Glomerular endothelial cell (primary cell): Measurements from ENCODE around the gene PTPA. TPM values are rescaled to one million over a fixed set of nuclear protein-coding genes. Genes with fewer than 3 reads are reported as not detected.
A peak's percentile ranks its signal among the peaks of the same experiment; 100 is the strongest.

Source experiments
- DNase-seq: peaks from one replicate; pipeline ENCODE4 v3.0.0-alpha.2; 2011; ENCODE audit warnings: low read depth, low spot score; ENCODE audit errors: extremely low read depth
- total RNA-seq: library from RNA; depleted of rRNA; stranded (reverse); fragments of >200 nt; gene quantifications from 2 replicates; pipeline ENCODE4 v1.2.3, GENCODE V29; 2015

Gene PTPA
- total RNA-seq, 1 donor from 2014 or later = 82.9 TPM

GRCh38 chr9:129136446-129137035, 25.3 kb downstream of the PTPA start:
- no peak for DNase-seq

- no peak for DNase-seq
Measured at GRCh38 chr9:129137292-129138143, 26.3 kb downstream of the PTPA start.

GRCh38 chr9:129138144-129138462, 26.9 kb downstream of the PTPA start:
- DNase-seq = no peak

- DNase-seq = no peak
Measured at GRCh38 chr9:129138476-129139232, 27.4 kb downstream of the PTPA start.

GRCh38 chr9:129139233-129139992, 28.2 kb downstream of the PTPA start:
- peak; percentile 74 for DNase-seq

GRCh38 chr9:129139993-129140396, 28.8 kb downstream of the PTPA start:
- DNase-seq = peak; percentile 96

GRCh38 chr9:129140397-129141065, 29.3 kb downstream of the PTPA start:
- no peak for DNase-seq

GRCh38 chr9:129141066-129142041, 30.1 kb downstream of the PTPA start:
- DNase-seq = peak; percentile 77

- DNase-seq = no peak
Measured at GRCh38 chr9:129142138-129142935, 31.1 kb downstream of the PTPA start.

GRCh38 chr9:129143031-129143927, 32.1 kb downstream of the PTPA start:
- DNase-seq = no peak

- DNase-seq = no peak
Measured at GRCh38 chr9:129145316-129145715, 34.1 kb downstream of the PTPA start.

GRCh38 chr9:129145841-129146292, 34.7 kb downstream of the PTPA start:
- DNase-seq = no peak

GRCh38 chr9:129146441-129146941, 35.3 kb downstream of the PTPA start:
- no peak for DNase-seq

GRCh38 chr9:129148463-129149204, 37.4 kb downstream of the PTPA start:
- DNase-seq = no peak

- DNase-seq = no peak
Measured at GRCh38 chr9:129149442-129149841, 38.2 kb downstream of the PTPA start.

GRCh38 chr9:129150122-129150521, 38.9 kb downstream of the PTPA start:
- DNase-seq = no peak
